ENCODE measurements around the gene ADAMTS17. TPM values are rescaled to one million over a fixed set of nuclear protein-coding genes. Genes with fewer than 3 reads are reported as not detected.

ADAMTS17 gene
- total and polyA plus RNA-seq, 7 donors, result 4.4 to 93.0 (median 7.2) TPM

DNA sequence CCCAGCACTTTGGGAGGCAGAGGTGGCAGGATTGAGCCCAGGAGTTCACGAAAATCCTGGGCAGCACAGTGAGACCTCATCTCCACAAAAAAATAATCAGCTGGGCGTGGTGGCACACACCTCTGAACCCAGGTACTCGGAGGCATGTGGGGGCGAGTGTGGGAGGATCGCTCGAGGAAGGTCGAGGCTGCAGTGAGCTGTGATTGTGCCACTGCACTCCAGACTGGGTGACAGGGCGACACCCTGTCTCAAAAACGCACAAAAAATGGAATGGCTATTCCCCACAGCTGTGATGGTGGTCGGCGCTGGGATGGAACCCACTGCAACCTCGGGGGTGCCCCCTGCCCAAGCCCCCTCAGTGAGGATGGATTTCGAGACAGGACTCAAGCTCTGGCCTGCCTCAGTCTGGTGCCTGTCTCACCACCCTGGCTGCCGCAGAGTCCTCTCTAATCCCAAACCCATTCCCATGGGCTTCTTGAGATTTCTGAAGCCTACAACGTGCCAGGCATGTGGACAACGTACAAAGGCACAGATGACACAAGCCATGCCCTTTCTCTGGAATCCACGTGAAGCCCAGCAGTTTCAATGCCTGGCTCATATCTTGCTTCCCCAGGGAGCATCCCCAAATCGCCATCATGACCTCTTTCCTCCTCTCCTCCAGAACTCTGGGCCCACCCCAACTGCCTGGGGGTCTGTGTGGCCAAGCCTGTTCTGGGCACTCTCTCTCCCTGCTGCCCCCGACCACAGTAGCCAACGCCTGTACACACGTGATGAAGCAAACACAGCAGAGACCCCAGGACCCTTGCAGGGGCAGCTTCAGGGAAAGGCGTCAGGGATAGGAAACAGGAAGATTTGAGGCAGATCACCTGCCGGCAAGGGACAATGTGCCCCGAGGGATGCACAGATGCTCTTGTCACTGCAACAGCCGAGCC is 32.4 kb downstream of the ADAMTS17 start:
- no peak for ATAC-seq
- H3K4me1 ChIP-seq, result no peaks in the 10 kb centered on the region
- no peaks in the 10 kb centered on the region for H3K27me3 ChIP-seq (ENCODE audit: insufficient read depth in 3 of 3, low read length in 2 of 3)
- TF ChIP-seq, protein P1, sequence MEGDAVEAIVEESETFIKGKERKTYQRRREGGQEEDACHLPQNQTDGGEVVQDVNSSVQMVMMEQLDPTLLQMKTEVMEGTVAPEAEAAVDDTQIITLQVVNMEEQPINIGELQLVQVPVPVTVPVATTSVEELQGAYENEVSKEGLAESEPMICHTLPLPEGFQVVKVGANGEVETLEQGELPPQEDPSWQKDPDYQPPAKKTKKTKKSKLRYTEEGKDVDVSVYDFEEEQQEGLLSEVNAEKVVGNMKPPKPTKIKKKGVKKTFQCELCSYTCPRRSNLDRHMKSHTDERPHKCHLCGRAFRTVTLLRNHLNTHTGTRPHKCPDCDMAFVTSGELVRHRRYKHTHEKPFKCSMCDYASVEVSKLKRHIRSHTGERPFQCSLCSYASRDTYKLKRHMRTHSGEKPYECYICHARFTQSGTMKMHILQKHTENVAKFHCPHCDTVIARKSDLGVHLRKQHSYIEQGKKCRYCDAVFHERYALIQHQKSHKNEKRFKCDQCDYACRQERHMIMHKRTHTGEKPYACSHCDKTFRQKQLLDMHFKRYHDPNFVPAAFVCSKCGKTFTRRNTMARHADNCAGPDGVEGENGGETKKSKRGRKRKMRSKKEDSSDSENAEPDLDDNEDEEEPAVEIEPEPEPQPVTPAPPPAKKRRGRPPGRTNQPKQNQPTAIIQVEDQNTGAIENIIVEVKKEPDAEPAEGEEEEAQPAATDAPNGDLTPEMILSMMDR (IDR thresholded peaks at IDR 0.05), result no peak
- 80 to 81% (median 80%) methylated on average over 25 of the region's 25 CpGs for WGBS, 3 donors
- H3K4me3 ChIP-seq, result no peak overlapping the region
- H3K36me3 ChIP-seq (ENCODE audit: insufficient read depth in 1 of 2, low read depth in 1 of 2), result peaks cover 0 to 29% of the 10 kb centered on the region in 2 donors
- H3K9me3 ChIP-seq, result no peaks in the 10 kb centered on the region
- H3K27ac ChIP-seq, result no peak overlapping the region
- intact Hi-C loops (cut with DNase I), result no loop called here
- no peak for DNase-seq

DNA sequence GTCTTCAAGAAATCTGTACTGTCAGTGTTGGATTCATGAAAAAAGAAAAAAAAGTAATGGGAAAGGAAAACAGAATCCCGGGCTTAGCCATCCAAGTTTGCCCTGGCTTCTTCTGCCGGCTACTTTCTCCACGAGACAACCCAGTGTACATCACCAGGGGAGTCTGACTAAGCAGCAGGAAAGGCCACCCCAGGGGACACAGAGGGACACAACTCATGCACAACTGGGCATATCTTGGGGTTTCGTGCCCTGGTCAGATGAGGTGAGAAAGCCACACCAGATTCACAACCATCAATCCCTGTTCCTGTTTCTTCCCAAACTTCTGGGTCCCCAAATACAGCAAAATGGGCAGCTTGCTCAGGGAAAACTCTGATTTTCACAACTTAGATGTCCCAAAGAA is 33.2 kb downstream of the ADAMTS17 start:
- no peaks in the 10 kb centered on the region for H3K9me3 ChIP-seq
- no peaks in the 10 kb centered on the region for H3K27me3 ChIP-seq (ENCODE audit: insufficient read depth in 3 of 3, low read length in 2 of 3)
- intact Hi-C loops (cut with DNase I), result no loop called here
- no peak overlapping the region for H3K27ac ChIP-seq
- peak in 3 of 4 donors; percentile 32 to 58 (median 33) for ATAC-seq
- WGBS, 3 donors, result 49 to 76% (median 49%) methylated on average over 4 of the region's 4 CpGs
- peaks cover 0 to 24% of the 10 kb centered on the region in 2 donors for H3K36me3 ChIP-seq (ENCODE audit: insufficient read depth in 1 of 2, low read depth in 1 of 2)
- TF ChIP-seq, protein P1 (IDR thresholded peaks at IDR 0.05), result no peak
- peak in 1 of 2 donors; percentile 42 for DNase-seq
- H3K4me1 ChIP-seq, result no peaks in the 10 kb centered on the region
- H3K4me3 ChIP-seq, result no peak overlapping the region

DNA sequence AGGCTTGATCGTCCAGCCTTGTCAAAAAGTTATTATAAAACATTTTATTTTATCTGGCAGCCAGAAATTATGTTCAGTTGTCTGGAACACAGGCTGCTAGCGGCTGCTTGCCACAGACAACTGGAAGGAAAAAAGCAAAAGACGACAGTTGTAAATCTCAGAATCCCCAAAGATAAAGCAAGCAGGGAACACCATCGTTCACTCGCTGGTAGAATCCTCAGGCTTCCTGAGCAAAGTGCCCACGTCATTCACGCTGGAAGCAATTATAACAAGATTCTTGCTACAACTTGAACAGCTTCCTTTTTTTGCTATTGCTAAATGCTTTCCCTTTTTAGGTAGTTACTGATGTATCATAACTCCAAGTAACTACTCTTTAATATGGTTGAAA is 33.6 kb downstream of the ADAMTS17 start:
- Histone ChIP-seq H3K36me3 (ENCODE audit: insufficient read depth in 1 of 2, low read depth in 1 of 2) (peaks cover 0 to 28% of the 10 kb centered on the region in 2 donors), H3K4me1 (no peaks in the 10 kb centered on the region), H3K4me3 (no peak overlapping the region), H3K27me3 (ENCODE audit: insufficient read depth in 3 of 3, low read length in 2 of 3) (no peaks in the 10 kb centered on the region), H3K9me3 (no peaks in the 10 kb centered on the region), H3K27ac (no peak overlapping the region)
- TF ChIP-seq, protein P1 (IDR thresholded peaks at IDR 0.05), result no peak
- DNase-seq (no peak), ATAC-seq (peak in 1 of 4 donors; percentile 51)
- 30 to 61% (median 35%) methylated on average over 7 of the region's 7 CpGs for WGBS, 3 donors
- intact Hi-C loops (cut with DNase I), result no loop called here

DNA sequence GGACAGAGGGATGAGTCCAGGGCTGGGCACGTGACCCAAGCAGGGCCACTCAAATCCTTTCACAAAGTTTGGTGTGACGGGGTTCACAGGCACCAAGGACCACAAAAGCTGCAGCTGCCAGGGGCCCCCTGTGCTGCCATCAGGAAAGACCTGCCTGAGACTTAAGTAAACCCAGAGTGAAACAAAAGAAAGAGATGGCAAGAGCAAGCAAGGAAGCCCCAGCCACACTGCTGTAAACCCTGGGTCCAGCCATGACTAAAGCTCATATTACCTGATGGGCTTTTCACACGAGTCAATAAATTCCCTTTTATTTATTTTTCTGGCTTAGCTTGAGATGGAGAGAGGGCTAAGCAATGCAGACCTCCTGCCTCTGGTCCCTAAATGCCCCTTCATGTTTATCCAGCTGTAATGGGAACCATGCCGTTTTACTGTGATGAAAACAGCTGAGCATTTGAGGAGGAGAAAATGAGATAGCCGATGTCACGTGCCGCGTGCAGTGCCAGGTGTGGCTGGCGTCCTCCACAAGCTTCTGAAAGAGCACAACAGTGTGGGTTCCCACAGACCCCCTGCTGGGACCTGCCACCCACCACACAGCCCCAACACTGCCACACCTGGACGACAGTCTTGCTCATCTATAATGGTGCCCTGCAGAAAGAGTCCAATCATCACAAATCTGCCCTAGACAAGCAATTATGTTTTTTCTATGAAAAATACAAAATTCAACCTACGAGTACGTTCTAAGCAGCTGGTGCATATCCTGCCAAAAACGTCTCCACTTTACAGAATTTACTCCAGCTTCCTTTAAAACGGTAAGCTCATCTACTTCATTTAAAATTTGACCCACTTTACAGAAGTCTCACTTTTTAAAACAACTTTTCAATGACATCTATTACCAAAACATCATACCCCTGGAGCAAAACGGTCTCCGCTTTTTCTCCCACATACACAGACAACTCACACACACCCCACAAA is 34.2 kb downstream of the ADAMTS17 start:
- H3K27me3 ChIP-seq (ENCODE audit: insufficient read depth in 3 of 3, low read length in 2 of 3), result no peaks in the 10 kb centered on the region
- DNase-seq (no peak), ATAC-seq (peak in 3 of 4 donors; percentile 8 to 19 (median 17))
- no peak overlapping the region for H3K27ac ChIP-seq
- H3K36me3 ChIP-seq (ENCODE audit: insufficient read depth in 1 of 2, low read depth in 1 of 2), result peaks cover 0 to 32% of the 10 kb centered on the region in 2 donors
- TF ChIP-seq, protein P1 (IDR thresholded peaks at IDR 0.05), result no peak
- WGBS, 3 donors, result 40 to 48% (median 41%) methylated on average over 16 of the region's 16 CpGs
- H3K4me1 ChIP-seq, result no peaks in the 10 kb centered on the region
- no peak overlapping the region for H3K4me3 ChIP-seq
- intact Hi-C loops (cut with DNase I), result no loop called here
- no peaks in the 10 kb centered on the region for H3K9me3 ChIP-seq

Data from psoas muscle (tissue), 8 donors.